Measurements from ENCODE around the gene APC.
"Not testable (repeated sequence)": the region's sequence is repeated elsewhere in the genome, so short reads cannot be mapped to it uniquely, and the experiment has no call there.

The APC gene

DNA sequence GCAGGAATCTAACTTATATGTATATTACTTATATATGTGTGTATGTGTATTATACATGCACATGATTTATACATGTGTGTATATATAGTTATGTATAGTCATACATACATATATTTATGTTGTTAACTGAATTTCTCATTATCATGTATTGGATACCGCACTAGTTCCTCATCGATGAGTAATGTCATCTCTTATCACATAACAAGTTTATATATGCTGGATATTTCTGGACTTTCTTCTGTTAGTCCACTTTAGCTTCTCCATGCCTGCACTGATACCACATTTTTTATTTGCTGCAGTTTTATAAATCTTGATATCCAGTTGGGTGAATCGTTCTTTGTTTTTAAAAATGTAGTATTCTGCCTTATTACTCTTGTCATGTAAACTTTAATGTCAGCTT, 50.2 kb downstream of the APC start:
- DNase-seq: no peak

DNA sequence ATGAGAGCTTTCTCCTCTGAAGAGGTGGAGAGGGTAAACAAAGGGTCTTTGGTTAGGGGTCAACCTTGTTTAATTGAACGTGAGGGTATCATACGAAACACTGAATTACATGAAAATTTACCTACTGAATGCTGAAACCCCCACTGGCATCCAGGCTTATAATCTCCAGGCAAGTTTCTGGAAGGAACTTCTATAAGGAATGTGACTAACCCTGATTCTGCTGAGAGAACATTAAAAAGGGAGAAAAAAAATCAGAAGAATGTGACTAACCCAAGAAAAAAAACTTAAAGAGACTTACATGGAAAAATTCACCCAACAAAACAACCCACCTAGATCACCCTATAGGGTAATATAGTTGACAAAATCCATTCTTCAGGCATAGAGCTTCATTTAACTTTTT, 55.5 kb downstream of the APC start:
- DNase-seq: no peak

DNA sequence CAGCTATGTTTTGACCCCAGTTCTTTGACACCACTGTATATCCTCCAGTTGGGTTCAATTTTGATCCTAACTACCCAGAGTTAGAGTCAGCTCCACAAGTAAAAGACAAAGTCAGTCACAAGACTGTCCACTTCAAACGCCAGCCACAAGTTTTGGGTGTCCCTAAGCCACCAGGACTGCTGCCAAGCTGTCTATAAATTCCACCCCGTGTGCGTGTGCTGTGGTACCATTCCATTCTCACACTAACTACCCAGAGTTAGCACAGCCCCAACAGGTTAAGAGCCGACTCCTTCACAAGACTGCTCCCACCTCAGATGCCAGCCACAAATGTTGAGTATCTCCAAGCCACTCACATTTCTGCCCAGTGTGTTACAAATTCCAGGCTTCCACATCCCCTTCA, 56.7 kb downstream of the APC start:
- no peak for DNase-seq

DNA sequence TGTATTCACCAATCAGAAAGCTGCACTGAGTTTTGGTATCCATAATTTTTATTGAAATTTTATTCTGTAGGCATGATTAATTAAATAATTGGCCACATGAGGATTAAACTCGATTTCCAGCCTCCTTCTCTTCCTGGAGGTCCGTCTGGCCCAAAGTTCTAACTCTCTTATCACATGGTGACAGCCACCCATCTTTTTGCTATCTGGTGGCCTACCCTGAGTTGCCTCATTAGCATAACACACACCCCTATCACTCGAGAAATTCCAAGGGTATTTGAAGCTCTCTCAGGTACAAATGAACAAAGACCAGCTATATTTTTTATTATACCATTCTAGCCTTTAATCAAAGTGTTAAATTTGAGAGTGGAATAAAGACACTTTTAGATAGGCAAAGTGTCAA, 57.7 kb downstream of the APC start:
- DNase-seq: no peak

- no peak for DNase-seq
Observed at GRCh38 chr5:112795944-112796678, 58.4 kb downstream of the APC start.

DNA sequence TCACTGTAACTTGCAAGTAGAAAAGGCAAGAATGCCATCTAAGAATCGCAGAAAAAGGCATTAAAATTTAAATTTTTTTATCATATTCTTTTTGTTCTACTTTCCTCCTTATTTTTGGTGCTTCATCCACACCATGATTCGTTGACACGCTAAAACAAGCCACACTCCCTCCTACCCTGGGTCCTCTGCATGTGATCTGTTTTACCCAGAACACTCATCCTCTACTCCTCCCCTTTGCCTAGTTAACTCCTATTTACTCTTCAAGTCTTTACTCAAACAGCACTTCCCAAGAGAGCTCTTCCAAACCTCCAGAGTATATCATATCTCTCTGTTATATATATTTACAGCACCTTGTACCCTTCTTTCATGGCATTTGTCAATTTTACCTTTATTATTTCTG, 62.0 kb downstream of the APC start:
- no peak for DNase-seq

GRCh38 chr5:112800891-112801290, 63.2 kb downstream of the APC start:
- no peak for DNase-seq

DNA sequence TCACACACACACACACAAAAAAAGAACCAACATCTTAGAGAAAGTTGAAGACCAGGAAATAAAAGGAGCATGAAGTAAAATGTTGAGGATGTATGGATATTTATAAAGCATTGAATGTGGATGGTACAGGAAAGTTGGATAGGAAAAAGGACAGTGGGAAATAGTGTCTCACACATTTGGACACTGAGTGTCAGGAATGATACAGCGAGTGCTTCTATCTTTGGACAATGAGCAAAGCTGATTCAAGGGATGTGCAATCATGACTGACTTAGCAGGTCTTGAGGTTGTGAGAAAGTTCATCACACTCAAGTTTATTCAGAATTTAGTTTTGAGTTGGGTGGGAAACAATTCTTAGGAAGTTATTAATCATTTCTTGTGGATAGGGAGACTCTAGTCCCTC, 73.3 kb downstream of the APC start:
- no peak for DNase-seq

DNA sequence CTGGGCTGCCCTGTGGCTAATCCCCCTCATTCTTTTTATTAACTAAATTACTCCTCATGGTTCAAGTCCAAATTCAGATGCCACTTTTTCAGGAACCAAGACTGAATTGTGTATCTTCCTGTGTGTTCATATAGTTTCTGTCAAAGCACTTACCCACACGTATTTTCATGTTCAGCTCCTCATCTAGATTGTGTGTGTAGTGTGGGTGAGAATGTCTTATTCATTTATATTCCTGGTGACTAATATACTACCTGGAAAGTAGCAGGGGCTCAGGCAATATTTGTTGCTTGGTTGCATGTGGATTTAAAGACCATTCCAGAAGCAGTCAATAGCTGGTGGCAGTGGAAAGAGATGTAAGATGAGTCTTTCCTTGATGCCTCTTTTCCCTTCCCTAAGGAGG, 74.9 kb downstream of the APC start:
- DNase-seq: no peak

DNA sequence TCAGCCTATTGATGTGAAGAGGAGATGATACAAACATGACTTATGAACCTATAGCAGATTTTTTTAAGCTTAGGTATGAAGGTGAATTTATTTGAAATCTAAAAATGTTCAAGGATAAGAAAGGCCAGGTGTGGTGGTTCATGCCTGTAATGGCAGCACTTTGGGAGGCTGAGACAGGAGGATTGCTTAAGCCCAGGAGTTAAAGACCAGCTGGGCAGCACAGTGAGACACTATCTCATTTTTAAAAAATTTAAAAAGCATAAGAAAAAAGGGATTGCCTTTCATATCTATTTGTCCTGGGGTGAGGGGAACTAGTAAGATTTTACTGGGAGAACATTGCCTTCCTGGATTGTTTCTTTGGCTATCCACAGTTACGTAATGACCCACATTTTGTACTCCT, 82.6 kb downstream of the APC start:
- DNase-seq: no peak

- no peak for DNase-seq
Observed at GRCh38 chr5:112822456-112822855, 84.8 kb downstream of the APC start.

- no peak for DNase-seq
Observed at GRCh38 chr5:112823181-112823580, 85.5 kb downstream of the APC start.

DNA sequence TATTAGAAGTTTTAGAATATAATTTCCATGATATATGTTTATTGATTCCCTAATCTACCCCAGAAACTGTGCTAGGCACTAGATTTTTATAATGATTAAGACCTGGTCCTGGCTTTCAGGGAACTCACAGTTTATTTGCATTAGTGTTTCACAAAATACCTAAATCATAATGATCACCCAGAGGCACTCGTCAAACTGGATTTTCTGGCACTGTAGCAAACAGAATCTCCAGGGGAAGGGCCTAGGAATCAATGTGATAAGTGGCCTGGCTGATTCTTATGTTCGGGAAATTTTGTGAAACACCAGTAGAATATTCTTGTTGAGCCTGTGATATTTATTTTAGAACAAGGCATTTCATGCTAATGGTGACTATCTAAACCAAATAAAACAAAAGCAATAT, 86.0 kb downstream of the APC start:
- no peak for DNase-seq

DNA sequence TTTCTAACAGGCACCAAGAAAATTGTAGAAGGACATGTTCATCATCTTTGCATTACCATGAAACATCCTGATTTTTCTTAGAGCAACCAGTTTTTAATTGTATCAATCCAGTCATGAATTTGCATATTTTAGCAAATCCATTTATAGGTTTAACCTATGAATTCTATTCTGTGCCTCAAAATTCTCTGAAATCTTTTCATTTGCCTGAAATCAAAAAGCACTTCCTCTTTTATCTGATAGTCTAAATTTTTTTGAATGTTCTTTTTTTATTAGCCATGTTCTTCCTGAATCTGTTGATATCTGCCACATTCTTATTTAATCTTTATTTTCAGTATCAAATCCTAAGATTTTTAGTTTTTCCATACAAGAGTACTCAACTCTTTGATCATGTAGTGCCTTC, 86.5 kb downstream of the APC start:
- no peak for DNase-seq

DNA sequence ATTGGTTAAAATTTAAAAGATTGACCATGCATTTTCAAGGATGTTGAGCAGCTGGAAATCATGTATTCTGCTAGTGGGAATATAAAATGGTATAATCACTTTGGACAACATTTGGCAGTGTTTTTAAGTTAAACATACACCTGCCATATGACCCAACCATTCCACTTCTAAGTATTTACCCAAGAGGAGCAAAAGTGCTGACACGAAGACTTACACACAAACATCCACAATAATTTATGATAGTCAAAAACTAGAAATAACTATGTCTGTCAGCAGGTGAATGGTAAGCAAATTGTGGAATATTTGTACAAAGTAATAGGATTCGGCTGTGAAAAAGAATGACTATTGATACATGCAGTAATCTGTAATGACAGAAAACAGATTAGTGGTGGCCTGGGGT, 92.7 kb downstream of the APC start:
- DNase-seq: no peak

DNA sequence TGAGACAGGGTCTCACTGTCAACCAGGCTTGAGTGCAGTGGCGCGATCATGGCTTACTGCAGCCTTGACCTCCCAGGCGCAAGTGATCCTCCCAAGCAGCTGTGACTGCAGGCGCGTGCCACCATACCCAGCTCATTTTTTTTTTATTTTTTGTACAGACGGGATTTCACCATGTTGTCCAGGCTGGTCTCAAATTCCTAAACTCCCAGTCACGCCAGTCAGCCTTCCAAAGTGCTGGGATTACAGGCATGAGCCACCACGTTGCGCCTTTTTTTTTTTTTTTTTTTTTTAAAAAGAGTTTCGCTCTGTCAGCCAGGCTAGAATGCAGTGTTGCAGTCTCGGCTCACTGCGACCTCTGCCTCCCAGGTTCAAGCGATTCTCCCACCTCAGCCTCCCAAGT, 96.3 kb downstream of the APC start:
- DNase-seq: no peak

- no peak for DNase-seq
Observed at GRCh38 chr5:112844489-112844888, 106.8 kb downstream of the APC start.

DNA sequence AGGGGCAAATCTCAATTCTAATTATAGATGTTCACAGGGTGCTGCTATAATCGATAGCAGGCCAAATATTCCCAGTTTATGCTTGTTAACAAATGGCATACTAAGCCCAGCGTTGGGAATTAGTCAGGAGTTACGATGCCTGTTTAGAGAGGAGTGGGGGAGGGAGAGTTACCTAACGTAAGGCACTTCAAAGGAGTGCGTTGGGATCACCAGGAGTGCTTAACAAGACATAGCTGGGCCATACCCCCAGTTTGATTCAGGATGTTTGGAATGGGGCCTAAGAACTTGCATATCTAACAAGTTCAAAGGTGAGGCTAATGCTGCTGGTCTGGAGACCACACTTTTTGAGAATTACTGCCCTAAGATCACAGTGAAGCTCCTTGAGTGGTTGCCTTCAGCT, 108.9 kb downstream of the APC start:
- no peak for DNase-seq

DNA sequence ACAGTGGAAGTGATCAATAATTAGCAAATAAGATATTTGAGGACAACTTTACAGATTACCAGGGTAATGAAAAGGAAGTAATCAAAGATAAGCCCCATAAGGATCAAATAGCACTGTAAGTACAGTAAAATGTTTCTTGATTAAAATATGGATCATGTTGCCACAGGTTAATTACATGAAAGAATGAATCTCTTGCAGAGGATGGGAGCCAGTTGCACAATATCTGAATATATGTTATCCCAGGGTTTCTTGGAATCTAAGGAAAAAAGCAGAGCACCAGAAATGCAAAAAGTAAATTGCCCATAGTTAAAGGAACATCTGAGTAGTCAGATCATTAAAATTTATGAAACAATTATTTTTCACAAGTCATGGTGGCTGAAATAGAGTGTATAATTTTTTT, 109.6 kb downstream of the APC start:
- no peak for DNase-seq

GRCh38 chr5:112848116-112848811, 110.6 kb downstream of the APC start:
- DNase-seq: peak; percentile 0

- DNase-seq: no peak
Observed at GRCh38 chr5:112849912-112850311, 112.2 kb downstream of the APC start.

DNA sequence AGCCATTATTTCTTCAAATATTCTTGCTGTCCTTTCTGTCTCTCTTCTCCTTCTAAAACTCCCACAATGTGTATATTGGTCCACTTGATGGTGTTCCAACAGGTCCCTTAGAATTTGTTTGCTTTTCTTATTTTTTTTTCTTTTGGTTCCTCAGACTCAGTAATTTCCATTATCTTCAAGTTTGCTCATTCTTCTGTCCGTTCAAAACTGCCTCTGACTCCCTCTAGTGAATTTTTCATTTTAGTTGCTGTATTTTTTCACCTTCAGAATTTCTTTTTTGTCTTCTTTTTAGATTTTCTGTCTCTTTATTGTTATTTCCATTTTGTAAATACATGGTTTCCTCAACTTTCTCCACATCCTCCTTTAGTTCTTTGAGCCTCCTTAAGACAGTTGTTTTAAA, 117.0 kb downstream of the APC start:
- DNase-seq: no peak

DNA sequence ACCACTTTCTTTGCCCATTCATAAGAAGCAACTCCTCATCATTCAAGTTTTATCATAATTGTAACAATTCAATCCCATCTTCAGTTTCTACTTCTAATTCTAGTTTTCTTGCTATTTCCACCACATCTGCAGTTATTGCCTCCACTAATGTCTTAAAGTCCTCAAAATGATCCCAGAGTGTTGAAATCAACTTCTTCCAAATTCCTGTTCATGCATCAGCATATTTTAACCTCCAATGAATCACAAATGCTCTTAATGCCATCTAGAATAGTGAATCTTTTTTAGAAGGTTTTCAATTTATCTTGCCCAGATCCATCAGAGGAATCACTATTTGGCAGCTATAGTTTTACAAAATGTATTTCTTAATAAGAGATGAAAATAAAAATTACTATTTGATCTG, 120.2 kb downstream of the APC start:
- DNase-seq: no peak

GRCh38 chr5:112860571-112860928, 122.9 kb downstream of the APC start:
- not testable (repeated sequence) for DNase-seq

All from NCI-H1417 treated with DMSO at 0.1 percent for 48 hours (cell line).